HS-27A (cell line): ENCODE data around the gene ADAMTS2.

Experiments
- DNase-seq: peaks from one replicate; pipeline ENCODE4 v3.0.0-alpha.2; 2012; ENCODE audit warnings: low read depth, missing footprints

The ADAMTS2 gene

DNA sequence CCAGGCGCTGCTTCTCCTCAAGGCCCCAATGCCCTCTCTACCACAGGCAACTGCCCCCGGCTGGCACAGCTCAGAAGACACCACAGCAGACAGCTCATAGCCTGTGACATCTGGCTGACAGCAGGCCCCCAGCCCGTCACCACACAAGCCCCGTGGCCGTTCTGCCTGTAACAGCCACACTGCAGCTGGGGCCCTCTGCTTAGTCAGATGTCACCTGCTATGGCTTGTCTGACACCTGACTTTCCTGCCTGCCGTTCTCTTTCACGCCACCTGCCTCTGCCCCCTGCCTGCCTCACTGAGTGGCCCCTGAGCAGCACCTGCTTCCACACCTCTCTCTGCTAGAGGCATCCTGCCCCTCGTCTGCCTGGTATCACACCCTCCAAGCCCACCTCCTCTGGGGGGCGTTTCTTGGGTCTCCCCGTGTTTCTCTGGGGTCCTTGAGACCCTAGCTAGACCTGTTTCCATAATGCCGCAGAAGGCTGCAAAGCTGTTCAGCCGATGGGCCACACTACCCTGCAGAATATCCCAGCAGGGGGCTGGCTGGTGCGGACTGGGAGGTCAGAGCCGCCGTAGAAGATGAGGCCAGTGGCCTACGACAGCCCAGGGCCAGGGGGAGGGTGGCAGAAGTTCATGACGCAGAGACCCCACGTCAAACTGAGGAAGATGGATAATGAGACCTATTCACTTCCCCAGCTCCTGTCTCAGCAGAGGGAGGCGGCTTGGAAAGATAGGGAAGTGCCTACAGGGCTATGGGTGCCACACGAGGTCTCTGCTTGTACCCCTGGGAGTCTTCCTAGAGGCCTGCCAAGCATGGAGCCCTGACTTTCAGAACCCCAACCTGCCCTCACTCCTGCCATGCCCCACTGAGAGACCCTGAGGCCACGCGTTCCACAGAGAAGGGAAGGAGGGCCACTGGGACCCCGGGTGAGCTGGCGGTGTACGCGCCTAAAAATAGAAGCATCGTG is 190.0 kb downstream of the ADAMTS2 start:
- DNase-seq, result no peak

DNA sequence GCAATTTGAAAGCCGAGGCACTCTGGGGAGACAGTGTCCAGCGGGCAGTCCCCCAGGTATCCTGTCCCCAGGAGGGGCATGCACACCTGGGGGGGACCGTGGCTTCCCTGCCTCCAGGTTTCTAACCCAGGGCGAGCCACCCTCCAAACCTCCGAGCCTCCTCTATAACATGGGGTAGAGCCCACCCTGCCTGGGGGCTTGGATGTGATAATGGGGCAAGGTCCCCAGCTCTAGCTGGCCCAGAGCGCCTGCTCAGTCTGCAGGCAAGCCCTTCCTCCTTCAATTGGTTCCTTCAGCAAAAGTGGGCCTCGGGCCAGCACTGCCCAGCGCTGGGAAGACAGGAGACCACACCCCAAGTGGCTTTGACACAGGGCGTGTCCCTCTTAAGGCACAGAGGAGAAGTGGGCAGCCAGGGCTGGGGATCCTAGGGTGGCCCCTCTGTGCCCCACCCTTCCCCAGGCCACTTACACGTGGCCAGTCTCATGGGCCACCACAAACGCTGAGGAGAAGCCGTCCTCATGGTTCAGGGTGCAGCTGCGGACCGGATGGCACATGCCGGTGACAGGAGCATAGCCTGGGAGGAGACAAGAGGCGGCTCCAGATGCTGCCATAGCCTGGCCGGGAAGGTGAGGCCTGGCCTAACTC is 190.8 kb downstream of the ADAMTS2 start:
- DNase-seq, result no peak

DNA sequence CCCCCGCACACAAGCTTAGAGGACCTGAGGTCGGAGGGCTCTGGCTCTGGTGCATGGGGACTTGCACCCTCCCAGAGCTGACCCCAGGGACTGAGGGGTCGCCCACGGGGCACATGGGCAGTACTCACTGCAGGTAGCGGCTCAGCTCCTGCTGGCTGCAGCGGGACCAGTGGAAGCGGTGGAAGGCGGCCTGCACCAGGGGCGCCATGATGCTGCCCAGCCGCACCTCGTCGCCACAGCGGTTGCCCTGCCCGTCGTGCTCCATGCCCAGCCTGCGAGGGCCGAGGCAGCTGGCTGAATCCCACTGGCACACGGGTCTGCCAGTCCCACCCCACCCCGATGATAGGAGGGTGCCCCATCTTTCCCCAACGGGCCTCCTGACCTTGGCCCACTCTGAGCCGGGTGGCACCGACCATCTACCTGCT is 191.3 kb downstream of the ADAMTS2 start:
- no peak for DNase-seq

DNA sequence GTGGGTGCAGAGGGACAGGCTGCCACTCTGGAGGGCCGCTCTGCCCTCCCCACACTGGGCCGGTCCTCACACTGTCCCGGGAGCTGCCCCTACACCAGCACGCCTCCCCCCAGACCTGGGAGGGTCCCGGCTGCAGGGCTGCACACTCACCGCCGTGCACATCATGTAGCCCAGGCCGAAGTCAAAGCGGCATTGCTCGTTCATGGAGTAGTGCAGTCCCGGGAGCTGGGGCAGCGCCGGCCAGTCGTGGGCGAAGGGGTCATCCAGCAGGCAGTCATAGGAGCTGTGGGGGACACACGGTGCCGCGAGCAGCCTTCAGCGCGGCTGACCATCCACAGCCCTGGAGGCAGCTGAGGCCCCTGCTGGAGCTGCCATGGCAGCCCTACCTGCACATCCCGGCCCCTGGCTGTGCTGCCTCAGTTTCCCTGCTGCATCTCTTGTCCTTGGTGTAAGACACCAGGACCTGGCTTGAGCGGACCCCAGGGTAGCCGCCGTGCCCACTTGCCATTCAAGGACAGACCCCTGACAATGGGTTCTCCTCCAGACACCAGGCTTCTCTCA is 191.8 kb downstream of the ADAMTS2 start:
- DNase-seq, result no peak

DNA sequence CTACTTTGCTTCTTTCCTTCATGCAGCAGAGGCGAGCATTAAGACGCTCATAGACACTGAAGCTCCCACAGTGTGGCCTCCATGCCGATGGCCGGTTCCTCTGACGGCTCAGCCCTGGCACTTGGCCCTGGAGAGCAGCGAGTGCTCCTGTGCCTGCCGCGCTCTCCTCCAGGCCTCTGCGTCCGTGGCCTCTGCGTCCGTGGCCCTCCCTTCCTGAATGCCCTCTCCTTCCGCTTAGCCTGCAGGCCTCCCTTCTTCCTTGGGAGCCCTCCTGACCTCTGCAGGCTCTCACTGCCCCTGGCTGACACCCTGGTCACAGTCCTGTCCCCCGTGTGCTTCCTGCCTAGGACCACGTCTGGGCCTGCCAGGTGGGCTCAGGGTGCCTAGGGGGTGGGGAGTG is 192.3 kb downstream of the ADAMTS2 start:
- no peak for DNase-seq

DNA sequence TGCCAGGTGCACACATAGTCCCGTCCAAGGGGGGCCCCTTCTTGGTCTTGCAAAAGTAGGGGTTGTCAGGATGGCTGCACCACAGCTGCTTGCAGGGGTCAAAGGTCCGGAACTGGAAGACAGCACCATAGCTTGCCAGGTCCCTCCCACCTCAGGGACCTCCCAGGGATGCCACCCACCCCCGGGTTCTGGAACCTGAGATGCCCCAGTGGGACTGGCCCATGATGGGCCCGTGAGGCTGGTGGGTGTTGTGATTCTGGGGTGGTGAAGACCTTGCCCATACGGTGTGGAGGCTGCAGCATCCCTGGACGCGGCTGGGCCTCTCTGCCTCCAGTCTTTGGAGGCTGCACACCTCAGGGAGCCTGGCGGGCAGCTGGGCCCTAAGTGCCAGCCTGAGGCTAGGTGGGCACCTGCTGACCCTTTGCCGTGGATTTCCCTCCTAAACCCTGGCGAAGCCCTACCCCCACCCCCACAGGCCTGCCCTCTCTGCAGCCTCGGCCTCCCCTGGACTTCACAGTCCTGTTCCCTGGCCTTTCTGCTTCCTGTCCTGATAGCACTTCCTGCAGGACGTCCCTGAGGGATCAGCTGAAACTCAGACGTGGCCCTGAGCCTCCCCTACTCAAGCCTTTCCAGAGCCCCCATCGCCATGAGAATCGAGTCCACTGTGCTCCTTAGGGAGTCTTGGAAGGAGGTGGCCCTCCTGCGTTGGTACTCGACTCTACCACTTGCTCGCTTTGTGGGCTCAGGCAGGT is 192.9 kb downstream of the ADAMTS2 start:
- DNase-seq, result no peak

DNA sequence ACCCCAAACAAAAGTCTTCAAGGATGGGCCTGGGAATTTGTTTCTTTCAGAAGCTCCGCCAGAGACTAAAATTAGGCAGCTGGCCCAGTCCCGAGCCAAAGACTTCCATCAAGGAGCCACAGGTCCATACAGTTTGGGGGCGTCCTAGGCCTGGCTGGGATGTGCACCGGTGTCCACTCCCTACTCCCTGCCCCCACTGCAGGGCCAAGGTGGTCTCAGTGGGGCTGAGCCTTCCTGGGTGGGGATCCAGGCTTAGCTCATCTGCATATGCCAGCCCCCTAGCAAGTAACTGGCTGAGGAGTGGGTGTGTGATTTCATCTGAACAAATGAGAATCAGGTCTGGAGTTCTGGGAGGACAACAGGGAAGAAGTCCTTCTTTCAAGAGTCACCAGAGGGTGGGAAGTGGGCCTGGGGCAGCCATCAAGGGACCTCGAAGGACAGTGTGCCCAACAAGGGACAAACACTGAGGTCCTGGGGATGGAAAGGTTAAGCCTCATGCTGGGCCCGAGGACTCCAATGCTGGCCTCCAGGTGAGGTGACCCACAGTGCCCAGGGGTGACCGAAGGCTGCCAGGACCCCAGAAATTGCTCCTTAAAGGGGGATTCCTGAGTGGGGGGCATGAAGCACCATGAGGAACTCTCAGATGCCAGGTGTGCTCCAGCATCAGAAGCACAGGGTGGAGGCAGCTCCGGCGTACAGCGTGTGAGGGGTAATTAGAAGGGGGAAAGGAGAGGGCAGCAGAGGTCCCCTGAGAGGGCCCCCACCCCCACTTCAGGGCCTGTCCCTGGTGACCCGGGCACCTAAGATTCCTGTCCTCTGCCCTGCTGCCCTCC is 193.8 kb downstream of the ADAMTS2 start:
- DNase-seq, result no peak

DNA sequence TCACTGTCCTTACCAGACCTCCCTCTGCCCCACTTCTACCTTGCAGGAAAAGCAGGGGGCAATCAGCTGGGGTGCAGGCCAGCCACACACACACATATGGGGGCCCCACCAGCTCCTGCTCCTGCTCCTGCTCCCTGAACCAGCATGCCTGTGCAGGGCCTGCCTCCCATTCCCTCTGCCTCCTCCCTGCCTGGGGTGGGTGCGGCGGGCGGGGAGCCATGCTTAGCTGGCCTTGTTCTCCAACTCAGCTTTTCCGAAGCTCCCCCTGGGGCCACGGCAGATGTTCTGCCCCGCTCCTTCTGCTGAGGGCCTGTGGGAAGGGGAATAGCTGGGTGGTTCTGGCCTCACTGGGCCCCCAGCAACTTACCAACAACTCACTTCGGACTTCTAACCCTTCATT is 195.2 kb downstream of the ADAMTS2 start:
- no peak for DNase-seq

DNA sequence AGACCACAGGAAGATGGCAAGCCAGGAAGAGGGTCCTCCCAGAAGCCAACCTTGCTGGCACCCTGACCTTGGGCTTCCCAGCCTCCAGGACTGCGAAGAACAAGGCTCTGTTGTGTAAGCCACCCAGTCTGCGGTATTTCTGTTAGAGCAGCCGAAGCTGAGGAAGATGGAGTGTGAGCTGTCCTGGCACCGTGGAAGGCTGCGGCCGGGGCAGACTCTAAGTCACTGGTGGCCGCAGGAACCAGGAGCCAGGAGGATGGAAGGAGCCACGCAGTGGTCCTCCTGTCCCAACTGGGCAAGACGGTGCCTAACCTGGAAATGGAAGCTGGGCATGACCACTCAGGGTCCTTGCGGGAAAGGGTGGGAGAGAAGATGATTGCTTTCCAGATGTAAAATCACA is 196.0 kb downstream of the ADAMTS2 start:
- DNase-seq, result no peak

DNA sequence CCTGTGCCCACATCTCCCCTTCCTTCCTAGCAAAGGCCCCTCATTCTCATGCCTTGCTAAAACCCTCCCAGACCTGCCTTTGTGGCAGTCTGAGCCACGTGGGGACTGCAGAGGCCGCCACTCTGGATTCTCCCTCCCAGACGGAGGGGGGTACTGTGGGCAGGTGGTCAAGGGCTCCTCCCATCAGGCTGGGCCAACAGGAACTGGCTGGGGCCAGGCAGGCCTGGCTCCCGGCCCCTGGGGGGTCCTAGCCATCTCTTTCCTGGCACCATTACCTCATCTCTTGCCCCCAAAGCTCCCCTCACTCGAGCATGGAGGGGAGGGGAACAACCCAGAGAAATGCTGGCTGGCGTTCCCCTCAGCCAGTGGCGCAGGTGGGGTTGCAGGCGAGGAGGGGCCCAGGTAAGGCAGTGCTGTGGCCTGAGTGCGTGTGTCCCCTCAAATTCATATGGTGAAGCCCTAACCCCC is 196.5 kb downstream of the ADAMTS2 start:
- DNase-seq, result no peak

DNA sequence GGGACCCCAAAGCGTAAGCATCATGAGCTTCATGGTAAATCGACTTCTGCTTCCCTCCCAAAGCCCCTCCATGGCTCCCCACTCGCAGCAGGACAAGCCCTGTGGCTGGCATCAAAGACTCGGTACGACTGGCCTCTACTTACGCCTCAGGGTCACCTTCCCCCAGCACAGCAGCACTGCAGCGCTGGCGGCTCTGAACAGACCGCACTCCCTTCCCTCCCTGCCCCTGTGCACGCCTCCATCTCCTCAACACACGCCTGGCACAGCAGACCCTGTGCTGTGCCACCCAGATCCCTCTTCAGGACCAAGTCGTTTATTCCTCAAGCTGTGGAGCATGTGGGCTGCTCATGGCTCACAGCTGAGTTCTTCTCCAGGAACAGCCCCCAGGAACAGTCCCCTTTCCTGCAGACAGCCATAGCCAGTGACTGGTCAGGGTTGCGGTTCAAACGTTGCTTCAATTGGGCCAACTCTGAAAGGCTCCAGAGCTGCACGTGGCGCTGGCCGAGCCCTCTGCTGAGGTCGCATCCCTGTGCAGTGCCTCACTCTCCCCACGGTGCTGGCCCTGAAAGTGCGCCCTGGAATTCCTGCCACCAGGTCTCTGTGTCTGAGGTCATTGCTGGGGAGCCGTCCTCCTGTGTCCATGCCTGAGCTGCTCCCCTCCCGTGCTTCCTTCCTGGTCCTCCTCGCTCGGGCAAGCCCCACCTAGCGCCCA is 197.1 kb downstream of the ADAMTS2 start:
- no peak for DNase-seq

DNA sequence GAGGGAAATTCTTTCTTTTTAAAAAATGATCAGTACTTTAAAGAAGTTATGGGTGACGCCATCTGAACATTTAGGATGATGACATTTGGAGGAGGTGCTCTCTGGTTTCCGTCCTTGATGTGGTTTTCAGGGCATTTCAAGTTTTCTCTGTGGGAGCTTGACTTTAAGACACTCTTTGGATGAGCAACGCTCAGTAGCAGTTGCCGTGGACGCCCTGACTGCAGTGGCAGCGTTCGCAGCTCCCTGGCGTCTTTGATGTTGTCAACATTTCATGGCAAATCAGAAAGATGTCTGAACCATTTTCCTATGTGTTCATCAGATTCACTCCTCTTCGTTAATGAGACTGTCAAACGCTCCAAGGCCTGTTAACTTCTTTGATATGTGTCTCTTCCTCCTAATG is 199.0 kb downstream of the ADAMTS2 start:
- DNase-seq, result no peak

DNA sequence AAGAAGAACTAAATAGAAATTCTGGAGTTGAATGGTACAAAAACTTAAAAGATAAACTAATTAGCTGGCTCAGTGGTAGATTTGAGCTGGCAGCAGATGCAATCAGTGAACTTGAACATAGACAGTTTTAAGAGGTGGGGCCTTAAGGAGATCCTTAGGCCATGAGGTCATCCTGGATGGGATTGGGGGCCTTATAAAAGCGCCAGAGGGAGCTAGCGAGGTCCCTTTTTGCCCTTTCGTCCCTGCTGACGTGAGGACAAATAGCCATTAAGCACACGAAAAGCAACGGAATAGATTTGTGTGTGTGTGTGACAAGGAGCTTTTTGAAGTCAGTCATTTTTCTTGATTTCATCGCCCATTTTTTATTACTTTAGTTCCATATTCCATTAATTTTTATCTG is 201.8 kb downstream of the ADAMTS2 start:
- no peak for DNase-seq

DNA sequence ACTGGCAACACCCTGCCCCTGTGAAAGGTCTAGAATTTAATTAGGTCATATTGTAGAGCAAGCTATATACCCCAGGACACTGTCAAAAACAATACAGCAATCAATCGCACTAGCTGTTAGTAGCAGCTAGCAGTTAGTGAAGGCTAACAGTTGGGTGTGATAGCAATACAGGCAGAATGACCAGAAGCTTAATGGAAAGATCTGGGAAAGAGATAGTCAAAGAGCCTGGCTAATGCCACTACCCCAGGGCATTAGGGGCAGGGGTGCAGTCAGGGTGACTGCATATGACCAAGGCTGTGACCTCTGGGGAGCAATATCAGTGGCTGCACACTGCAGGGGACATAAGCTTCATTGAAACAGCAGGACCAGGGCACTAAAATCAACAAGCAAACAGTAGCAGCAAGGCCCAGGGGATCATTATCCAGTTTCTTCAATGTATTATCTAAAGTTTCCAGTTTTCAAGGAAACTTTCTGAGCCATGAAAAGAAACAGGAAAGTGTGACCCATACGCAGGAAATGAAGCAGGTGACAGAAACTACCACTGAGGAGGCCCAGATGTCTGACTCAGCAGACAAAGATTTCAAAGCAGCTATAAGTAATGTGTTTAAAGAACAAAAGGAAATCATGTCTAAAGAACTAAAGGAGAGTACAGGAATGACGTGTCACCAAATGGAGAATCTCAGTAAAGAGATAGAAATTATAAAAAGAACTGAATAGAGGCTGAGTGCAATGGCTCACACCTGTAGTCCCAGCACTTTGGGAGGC is 202.6 kb downstream of the ADAMTS2 start:
- no peak for DNase-seq

DNA sequence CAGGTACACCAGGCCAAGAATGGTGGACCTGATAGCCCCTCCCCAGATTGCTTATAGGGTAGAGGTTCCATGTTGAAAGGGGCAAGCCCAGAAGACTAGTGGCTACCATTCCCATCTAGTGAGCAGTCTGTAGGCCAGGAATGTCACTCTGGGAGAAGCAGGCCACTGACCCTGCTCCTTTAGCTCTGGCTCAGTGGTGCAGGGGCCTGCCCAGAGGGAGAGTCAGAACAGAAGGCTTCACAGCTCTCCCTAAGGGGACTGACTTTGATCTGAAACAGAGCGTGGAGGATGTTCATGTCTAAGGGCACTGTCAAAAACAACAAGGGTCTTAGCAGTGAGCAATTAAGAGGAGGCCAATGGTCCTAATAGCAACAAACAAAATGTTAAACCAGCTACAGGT is 203.4 kb downstream of the ADAMTS2 start:
- DNase-seq, result no peak

DNA sequence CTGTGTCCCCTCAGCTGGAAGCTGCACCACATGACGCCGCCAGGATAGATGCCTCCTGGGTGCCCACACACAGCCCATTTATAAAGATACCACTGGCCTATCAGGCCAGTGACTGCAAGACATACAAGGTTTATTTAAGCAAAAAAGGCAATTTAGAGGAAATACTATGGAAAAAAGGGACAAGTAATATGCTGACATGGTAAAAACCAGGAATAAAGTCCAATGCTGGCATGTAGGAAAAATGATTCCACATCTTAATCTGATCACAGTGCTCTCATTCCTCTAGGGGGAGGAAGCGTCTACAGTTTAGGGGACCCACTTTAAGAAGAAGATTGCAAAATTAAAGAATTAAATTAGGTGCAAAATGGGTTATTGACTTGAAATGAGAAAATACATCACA is 205.0 kb downstream of the ADAMTS2 start:
- no peak for DNase-seq

DNA sequence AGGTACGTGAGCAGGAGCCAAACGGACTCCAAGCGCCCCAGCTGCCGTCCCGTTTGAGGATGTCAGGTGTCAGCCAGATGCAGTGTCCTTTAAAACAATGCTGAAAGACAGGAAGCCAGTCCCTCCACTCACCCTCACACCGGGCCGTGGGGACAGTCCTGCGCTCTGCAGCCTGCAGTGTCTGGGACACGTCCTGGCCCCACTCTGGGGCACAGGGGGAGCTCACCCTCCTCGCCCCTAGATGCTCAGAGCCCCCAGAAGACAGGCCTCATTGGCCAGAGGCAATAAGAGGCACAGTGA is 205.4 kb downstream of the ADAMTS2 start:
- DNase-seq, result no peak

DNA sequence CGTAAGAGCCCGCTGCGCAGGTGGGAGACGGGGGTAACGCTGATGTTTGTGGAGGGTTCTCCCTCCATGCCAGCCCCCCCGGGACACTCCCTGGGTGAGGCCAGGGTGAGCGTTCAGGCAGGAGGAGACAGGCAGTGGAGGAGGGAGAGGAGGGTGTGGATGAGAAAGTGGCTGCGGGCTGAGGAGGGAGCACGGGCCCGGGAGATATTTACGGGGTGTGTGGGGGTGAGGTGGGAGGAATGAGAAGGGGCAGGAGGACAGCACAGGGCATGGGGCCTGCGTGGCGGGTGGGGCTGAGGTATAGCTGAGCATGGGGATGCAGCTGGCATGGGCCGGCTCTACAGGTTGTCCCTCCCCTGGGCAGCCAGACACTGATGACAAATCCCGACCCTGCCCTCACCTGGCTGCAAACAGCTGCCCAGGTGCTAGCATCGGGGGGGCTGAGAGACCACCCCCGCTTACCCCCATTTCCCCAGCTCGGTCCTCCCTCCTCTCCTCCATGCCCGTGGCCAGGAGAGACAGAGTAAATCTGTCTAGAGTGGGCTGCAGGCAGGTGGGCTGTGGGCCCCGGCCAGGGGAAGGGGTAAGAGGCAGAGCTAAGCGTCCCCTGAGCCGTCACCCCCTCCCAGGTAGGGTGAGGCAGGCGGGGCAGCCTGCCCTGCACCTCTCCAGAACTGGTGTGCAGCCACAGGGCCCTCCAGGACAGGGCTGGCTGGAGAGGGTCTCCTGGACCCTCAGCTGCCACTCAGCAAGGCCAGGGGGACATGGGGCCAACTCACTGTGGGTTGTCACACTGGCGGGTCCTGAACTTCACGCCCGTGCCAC is 205.9 kb downstream of the ADAMTS2 start:
- no peak for DNase-seq

DNA sequence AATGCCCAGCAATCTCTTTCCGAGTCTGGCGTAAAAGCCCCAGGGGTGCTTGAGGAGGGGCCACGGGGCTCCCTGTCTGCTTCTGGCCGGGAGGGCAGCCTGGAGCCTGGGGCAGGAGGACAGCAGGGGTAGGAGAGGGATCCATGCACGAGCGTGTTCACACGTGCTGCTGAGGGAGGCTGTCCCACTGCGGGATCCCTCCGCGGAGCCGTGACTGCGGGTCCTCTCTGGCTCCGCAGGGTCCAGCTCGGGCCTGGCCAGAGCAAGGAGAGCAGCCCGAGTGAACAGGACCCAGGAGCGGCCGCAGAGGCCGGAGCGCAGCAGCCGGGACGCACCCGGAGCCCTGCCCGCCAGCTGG is 206.7 kb downstream of the ADAMTS2 start:
- DNase-seq, result no peak
